Activated CD8-positive, alpha-beta memory T cell treated with anti-CD3 and anti-CD28 coated beads for 4 hours (primary cell): Measurements from ENCODE around the gene RNF220.
"Not testable (repeated sequence)": the region's sequence is repeated elsewhere in the genome, so short reads cannot be mapped to it uniquely, and the experiment has no call there.

Experiments used
- DNase-seq, 2 donors: peaks; one replicate each; pipeline ENCODE4 v3.0.0-alpha.2; 2020; ENCODE audit warnings: low read depth in 2 of 2

RNF220 gene

GRCh38 chr1:44496541-44497171 is 91.6 kb downstream of the RNF220 start:
- no peak for DNase-seq

DNA sequence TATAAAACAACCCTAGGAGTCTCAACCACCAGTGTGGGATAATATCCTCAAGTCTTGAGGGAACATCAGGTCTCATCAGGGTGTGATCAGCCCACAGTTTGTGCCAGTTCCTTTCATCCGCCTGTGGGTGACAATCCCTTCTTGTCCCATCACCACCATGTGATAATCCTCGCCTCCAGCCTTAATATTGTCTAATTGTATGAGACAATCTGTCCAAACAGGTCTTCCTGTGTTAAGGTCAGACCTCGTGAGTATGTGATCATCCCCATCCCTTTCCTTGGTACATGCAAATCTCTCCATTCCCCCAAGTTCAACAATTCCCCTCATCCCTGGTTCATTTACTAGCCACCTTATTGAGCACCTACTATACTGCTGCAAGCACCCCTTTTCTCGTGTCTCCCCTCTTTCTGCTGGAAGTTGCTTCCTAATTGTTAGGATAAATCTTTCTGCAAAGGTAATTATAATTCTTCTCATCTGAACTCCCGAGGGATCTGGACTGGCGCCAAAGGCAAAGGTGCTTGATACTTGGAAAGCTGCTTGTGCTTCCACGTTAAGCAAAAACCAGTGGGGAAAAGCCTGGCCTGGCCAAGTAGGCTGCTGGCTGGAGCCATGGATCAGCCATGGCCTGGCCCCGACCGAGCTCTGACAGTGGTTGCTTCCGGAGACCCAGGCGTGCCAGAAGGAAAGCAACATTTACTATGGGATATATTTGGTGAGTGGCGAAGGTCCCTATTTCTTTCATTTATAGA is 92.5 kb downstream of the RNF220 start:
- DNase-seq: no peak

DNA sequence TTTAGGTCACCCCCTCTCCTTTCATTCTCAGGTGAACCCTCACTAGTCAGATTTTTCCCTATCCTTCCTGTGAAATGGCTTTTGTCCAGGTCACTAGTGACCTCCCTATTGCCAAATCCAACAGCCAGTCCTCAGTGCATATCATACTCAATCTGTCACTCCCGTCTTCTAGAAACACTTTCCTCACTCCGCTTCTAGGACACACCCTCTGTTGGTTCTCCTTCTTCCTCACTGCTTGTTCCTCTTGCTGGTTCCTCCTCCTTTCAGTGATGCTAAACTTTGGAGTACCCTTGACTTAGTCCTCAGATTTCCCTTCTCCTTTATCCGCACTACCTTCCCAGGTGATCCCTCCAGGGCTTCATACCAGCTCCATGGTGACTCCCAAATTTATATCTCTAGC is 94.3 kb downstream of the RNF220 start:
- DNase-seq: no peak

- no peak for DNase-seq
These were observed 95.4 kb downstream of the RNF220 start for GRCh38 chr1:44500181-44501046.

- no peak for DNase-seq
These were observed 96.2 kb downstream of the RNF220 start for GRCh38 chr1:44501047-44501890.

DNA sequence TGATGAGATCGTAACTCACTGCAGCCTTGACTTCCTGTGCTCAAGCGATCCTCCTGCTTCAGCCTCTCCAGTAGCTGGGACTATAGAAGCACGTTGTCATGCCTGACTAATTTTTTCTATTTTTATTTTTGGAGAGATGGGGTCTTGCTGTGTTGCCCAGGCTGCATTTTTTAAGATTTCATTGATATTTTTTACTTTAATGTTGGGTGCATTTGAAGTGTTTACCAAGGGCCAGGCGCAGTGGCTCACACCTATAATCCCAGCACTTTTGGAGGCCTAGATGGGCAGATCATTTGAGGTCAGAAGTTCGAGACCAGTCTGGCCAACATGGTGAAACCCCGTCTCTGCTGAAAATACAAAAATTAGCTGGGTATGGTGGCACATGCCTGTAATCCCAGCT is 97.8 kb downstream of the RNF220 start:
- DNase-seq: not testable (repeated sequence)

GRCh38 chr1:44503625-44504024 is 98.6 kb downstream of the RNF220 start:
- DNase-seq: no peak

DNA sequence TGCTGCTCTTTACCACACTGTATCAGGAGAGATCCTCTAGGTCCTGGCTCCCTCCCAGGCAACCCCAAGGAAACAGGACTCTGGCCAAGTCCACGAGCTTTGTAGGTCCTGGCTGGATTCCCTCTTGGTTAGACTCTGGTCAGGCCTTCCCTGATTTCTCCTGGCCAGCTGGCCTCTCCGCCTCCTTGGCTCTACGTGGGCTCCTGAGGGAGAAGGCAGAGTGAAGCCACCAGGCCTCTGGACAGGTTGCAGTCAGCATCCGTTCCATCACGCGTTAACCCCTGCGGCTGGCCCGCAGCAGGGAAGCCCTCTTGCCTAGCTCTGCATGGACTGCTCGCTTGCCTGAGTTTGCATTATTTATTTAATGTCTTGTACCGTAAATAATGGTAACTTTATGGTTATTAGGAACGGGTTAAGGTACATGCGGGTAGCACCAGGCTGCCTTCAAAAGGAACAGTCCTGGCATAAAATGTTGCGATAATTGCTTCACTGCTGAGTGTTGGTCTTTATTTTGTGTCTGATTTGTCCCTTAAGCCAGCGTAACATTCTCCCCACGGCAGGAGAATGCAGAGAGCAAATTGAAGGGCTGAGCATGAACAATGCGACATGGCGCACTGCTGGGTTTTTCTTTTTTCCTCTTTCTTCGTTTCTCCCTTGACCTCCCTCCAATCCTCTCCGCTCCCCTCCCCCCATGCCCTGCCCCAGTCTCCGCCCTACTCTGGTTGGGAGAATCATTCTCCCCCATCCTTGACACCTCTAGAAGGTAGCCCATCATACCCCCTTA is 100.3 kb downstream of the RNF220 start:
- no peak for DNase-seq

DNA sequence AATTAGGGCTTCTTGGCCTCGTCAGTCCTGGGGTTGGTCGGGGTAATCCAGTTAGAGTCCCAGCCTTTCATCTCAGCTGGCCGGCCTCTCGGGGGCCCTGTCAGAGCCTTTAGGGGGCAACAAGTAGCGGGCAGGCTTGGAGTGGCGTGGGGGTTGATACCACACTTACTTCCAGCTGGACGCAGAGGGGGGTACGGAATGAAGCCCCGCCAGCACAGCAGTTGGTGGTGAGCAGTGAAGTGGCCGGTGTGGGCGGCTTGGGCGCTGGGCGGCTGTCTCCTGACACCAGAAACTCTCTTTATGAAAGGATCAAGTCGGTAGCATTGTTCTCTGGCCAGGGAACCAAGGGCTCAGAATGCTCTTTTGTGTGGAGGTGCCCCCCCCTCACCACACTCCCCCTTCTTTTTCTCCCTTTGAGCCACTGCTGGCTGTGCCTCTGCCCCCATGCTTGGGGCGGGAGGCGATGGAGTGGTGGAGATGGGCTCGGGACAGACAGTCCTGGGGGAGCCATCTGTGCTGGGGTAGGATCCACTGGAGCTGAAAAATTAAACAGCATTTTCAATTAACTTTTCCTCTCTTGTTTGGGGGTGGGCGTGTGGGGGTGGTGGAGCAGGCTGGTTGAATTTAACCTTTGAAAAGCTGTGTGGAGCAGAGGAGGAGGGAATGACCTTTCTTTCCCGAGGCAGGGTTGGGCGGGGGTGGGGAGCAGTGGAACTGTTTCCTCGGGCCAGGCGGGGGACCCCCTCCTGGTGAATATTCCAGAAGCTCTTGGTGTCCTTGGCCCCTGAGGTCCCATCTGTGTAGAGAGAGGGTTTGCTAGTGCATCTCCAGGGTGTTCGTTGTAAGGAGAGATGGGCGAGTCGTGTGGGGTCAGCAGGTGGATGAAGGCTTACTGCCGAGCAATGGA is 102.7 kb downstream of the RNF220 start:
- DNase-seq: no peak

- DNase-seq: no peak
These were observed 103.3 kb downstream of the RNF220 start for GRCh38 chr1:44508397-44508745.

- DNase-seq: no peak
These were observed 106.3 kb downstream of the RNF220 start for GRCh38 chr1:44511363-44511762.

DNA sequence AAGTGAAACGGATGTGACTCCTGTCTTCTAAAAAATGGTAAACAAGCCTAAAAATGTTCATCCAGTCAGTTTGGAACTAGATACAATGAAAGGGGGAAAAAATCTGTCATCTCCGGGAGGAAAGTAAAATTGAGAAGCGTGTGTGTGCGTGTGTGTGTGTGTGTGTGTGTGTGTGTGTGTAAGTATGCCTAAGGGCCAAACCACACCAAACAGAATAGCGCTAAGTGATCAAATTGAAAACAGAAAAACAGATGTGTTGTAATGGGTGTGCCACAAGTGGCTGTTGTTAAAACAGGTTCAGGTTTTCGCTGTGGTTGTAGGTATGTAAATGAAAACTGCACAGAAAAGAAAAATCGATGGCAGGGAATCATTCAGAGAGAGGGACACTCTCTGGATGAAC is 106.7 kb downstream of the RNF220 start:
- DNase-seq: no peak

- no peak for DNase-seq
These were observed 107.3 kb downstream of the RNF220 start for GRCh38 chr1:44512313-44512885.

- no peak for DNase-seq
These were observed 108.1 kb downstream of the RNF220 start for GRCh38 chr1:44513111-44513510.

DNA sequence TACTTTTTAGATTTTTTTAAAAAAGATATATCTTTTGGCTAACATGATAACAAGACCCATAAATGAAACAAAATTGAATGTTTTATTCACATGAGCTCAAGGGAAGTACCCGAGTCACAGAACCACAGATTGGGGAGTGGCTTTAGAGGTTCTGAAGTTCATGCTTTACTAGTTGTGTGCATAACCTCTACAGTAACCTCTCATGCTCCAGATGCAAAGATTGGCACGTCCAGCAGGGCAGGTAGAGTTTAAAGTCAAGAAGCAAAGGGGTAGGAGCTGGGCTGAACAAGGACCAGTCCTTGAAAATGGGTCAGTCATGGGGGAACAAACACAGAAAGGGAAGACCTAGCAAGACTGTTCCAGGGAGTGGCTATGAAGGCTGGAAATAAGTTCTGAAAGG is 109.6 kb downstream of the RNF220 start:
- no peak for DNase-seq

DNA sequence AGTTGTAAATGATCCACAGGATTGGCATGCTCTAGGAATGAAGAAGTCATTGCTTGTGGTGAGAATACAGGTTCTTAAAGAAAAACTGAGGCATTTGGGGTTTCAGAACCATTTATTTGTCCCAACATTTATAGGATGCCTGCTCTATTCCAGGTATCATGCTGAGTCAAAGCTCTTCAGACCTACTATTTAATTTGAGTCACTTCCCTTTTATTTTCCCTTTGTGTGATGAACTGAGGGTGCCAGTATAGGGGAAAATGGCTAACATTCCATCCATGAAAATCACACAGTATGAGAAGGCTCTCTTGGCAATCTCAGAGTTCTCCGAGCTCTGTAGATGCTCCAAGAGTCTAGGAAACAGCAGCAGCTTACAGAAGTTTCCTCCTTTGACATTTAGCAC is 110.4 kb downstream of the RNF220 start:
- no peak for DNase-seq

DNA sequence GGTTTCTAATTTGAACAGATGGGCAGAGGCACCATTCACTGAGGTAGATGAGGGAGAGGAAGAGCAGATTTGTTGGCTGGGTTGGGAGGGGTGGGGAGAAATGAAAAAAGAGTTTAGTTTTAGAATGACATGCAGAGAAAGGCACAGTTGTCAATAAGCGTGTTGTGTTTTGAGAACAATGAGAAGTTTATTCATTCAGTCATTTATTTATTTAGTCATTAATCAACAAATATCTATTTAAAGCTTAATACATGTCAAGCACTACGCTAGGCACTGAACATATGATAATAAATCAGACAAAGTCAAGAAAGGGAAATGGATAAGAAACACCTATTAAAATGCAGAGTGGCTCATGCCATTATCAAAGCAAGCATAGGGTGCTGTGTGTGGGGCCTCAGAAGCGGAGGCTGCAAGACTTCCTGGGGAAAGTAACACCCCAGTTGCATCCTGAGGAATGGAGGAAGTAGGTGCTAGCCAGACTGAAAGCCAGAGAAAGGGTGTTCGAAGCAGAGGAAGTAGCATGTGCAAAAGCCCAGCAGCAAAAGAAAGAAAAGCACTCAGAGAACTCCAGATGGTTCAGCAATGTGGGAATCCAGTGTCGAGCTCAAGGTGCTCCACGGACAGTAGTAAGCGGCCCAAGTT is 114.1 kb downstream of the RNF220 start:
- no peak for DNase-seq

DNA sequence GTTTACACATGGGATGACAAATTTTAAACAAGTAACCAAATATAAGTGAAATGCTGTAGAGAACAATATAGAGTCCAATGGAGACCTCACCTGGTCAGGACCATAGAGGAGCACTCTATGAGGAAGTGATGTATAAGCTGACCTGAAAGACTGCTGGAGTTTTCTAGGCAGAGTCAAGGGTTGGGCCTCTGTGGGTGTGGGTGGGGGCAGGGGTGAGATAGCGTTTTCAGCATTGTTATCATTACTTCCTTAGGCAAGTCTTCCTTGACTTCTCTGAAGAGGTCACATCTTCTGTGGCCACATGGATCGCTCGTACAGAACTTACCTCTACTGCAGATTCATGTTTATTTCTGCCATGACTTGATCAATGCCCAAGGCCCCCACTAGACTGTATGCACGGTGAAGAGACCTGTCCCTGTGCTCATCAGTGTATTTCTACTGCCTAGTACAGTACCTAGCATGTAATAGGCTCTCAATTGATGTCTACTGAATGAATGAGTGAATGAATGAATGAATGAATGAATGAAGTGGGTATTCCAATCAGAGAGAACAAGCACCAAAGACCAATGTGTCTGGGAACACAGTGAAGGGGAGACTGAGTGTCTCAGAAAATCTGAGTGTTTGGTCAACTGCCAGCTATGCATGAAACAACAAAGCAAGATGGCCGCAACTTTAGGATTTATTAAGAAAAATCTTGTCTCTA is 116.5 kb downstream of the RNF220 start:
- DNase-seq: no peak
